GM19467 (cell line): ENCODE measurements around the gene ECHDC1.
"Not testable (repeated sequence)": the region's sequence is repeated elsewhere in the genome, so short reads cannot be mapped to it uniquely, and the experiment has no call there.

ENCODE experiments used
- ATAC-seq: cut with Tn5 transposase; IDR thresholded peaks from one replicate; pipeline ENCODE4 v1.9.1; 2021; ENCODE audit warnings: mild to moderate bottlenecking, moderate library complexity; ENCODE audit not compliant: unreplicated experiment

Gene ECHDC1

DNA sequence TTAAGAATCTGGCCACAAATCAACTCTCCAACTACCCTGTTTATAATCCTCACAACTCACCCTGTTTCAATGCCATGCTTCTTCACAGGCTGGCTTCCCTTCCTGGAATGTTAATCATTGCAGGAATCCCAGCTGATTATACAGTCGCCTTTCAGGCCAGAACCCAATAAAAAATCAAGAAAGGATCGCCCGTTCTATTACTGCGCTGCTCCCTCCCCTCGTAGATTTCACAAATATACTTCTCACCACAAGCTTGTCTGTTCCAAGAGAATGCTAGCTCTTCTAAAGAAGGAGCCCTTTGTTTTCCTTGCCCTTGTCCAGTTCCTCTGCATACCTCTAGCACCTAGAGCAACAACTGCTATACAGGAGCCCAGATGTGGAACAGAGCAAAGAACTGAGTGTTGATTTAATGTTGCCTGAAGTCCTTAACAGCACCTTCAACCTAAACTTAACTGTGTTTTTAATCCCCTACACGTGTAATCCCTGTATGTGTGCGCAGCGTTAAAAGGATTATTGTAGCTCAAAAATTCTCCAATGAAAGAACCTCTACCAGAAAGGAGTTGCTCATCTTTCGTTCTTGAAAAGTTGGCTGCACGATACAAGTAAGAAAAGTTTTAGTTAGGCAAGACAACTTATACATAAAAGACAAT is 988 bp downstream of the ECHDC1 start:
- no peak for ATAC-seq

- ATAC-seq = peak; percentile 38
These were observed 1.8 kb downstream of the ECHDC1 start for GRCh38 chr6:127341471-127342202.

DNA sequence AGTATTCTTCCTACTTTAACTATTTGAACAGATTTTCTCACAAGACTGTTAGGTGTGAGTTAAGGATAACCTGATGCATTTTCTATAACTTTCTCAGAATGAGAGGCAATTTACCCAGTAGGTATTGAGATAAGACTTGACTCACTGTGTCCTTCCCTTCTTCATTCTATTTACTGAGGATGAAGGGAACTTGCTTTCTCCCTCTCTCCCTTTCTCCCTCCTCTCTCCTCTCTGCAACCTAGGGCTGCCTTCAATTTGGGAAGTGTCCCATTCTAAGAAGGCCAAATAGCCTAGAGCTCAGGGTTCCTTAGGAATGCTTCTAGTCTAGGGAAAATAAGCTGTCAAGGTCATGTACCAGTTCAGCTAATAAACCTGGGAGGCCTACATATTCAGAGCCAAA is 3.2 kb downstream of the ECHDC1 start:
- no peak for ATAC-seq

DNA sequence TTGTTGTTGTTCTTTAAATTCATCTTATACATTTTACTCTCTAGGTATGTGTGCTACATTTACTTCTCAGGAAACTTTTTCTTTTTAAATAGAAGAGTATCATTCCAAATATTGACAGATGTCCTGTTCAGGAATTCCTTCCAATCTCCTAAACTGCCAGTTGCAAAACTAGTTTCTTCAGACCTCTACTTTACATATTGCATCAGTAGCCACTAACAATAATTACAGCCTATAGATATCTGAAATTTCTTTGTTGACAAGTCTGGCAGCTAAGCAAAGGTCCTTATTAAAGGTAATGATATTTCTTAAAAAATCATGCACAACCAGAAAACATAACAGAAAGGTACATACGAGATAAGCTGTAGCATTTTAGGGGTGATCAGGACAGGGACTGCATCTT is 4.5 kb downstream of the ECHDC1 start:
- ATAC-seq = no peak

GRCh38 chr6:127332383-127332961 is 10.9 kb downstream of the ECHDC1 start:
- ATAC-seq = no peak

DNA sequence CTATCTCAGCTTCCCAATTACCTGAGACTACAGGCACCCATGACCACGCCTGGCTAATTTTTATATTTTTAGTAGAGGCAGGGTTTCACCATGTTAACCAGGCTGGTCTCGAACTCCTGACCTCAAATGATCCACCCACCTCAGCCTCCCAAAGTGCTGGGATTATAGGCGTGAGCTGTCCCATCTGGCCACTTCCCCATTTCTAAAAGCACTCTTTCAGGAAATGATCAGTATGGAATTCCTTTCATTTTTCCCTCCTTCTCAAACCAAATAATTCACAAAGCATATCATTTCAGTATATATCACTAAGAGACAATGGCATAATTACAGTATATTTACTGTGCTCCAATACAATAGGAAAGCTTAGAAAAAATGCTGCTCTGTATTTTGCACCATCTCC is 12.2 kb downstream of the ECHDC1 start:
- ATAC-seq = not testable (repeated sequence)

- ATAC-seq = no peak
These were observed 15.3 kb downstream of the ECHDC1 start for GRCh38 chr6:127328043-127328609.

DNA sequence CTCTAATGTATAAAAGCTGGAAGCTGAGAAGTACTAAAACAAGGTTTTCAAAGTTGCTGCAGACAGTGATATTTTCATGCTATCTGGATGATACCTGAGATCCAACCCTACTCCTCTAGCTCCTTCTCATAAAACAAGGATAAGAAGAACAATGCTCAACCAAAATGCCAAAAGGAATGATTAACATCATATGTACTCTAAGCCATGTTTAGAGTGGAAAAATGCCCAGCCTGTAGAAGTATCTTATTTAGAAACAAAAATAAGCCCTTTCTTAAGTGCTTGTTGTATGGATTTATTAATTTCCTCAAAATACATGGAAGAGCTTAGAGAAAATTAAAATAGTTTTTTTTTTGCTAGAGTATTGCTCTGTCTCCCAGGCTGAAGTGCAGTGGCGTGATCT is 23.7 kb downstream of the ECHDC1 start:
- ATAC-seq = no peak

- ATAC-seq = no peak
These were observed 25.9 kb downstream of the ECHDC1 start for GRCh38 chr6:127317388-127318128.

GRCh38 chr6:127305741-127306140 is 37.7 kb downstream of the ECHDC1 start:
- no peak for ATAC-seq

DNA sequence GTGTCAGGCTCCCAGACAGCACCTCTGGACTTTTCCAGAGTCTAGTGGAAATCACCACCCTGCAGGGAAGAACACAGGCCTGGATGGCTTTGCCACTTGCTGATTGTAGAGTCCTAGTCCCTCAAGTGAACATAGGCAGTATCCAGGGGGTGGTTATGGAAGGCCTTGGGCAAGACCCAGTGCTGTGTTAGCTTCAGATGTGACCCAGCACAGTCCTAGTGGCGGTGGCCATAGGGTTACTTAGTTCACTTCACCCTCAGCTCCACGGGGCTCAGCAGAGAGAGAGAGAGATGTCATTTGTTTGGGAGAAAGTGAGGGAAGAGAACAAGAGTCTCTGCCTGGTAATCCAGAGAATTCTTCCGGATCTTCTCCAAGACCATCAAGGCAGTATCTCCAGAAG is 39.5 kb downstream of the ECHDC1 start:
- no peak for ATAC-seq

- ATAC-seq = no peak
These were observed 40.4 kb downstream of the ECHDC1 start for GRCh38 chr6:127302728-127303660.

- ATAC-seq = no peak
These were observed 42.2 kb downstream of the ECHDC1 start for GRCh38 chr6:127301199-127301700.

GRCh38 chr6:127300411-127300810 is 43.0 kb downstream of the ECHDC1 start:
- no peak for ATAC-seq

DNA sequence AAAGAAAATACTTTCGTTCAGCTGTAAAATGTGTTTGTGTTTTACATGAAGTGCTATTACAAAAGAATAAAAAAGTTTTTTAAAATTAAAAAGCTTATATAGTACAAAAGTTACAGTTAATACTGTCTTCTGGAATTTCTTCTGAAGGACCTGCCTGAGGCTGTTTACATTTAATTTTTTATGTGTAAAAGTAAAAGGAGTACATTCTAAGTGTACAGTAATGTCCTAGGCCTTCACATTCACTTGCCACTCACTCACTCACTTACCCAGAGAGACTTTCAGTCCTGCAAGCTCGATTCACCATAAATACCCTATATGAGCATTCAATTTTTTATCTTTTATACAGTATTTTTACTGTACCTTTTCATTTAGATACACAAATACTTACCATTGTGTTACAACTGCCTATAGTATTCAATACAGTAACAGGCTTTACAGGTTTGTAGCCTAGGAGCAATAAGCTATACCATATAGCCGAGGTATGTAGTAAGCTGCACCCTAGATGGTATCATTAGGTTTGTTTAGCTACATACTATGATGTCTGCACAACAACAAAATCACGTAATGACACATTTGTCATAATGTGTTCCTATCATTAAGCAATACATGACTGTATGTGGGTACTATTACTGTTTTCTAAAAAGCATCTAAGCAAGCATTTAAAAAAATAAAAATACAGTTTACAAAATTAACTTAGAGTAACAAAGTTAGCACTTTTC is 43.7 kb downstream of the ECHDC1 start:
- ATAC-seq = no peak

DNA sequence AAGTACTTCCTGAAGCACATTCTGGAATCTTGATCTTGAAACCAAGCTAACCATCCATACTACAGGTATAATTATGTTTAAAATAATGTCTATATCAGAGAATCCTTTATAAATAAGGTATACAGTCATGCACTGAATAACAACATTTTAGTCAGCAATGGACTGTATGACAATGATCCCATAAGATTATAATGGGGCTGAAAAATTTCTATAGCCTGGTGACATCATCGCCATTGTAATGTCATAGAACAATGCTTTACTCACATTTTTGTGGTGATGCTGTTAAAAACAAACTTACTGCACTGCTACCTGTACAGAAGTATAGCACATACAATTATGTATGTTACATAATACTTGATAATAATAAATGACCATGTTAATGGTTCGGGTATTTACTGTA is 44.9 kb downstream of the ECHDC1 start:
- no peak for ATAC-seq

GRCh38 chr6:127297502-127298070 is 45.8 kb downstream of the ECHDC1 start:
- no peak for ATAC-seq

DNA sequence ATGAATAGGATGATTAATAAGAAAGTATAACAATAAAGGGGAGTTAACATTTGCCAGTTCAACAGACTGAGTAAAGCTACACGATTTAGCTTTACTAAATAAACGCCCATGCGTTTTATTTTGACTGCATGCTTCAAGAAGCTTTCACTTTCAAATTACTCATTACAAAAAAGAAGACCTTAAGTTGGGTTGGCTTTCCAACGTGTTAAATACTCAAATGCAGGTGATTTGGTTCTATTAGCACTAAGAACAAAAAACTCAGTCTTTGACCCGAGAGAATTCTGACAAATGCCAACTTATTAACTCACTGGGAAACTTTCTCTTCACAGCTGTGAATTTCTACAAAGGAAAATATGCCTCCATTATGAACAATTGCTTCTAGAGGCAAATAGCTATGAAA is 51.9 kb downstream of the ECHDC1 start:
- peak; percentile 81 for ATAC-seq
